Right lobe of liver (tissue), 4 donors: ENCODE results near the gene RING1.
A peak's percentile ranks its signal among the peaks of the same experiment; 100 is the strongest.

Source experiments
- POLR2A ChIP-seq: fragments of 450-650 bp; IDR thresholded peaks from one replicate; pipeline ENCODE4 v1.6.1; 2017; ENCODE audit warnings: antibody characterized with exemption, mild to moderate bottlenecking
- TF ChIP-seq, protein P1 (sequence below), 4 donors: fragments of 200-600 bp in 3 of 4; fragments of 450-650 bp in 1 of 4; IDR thresholded peaks; one replicate each; pipeline versions ENCODE4 v1.5.1 to v1.8.0; 2016 to 2022; ENCODE audit warnings: antibody characterized with exemption in 4 of 4, mild to moderate bottlenecking in 2 of 4
- donor health status: DM: no; HTN: no; CAD: no.
- donor health status: DM: no; HTN: no; CAD: no.
- donor health status: DM: no; HTN: yes; CAD: no.

DNA sequence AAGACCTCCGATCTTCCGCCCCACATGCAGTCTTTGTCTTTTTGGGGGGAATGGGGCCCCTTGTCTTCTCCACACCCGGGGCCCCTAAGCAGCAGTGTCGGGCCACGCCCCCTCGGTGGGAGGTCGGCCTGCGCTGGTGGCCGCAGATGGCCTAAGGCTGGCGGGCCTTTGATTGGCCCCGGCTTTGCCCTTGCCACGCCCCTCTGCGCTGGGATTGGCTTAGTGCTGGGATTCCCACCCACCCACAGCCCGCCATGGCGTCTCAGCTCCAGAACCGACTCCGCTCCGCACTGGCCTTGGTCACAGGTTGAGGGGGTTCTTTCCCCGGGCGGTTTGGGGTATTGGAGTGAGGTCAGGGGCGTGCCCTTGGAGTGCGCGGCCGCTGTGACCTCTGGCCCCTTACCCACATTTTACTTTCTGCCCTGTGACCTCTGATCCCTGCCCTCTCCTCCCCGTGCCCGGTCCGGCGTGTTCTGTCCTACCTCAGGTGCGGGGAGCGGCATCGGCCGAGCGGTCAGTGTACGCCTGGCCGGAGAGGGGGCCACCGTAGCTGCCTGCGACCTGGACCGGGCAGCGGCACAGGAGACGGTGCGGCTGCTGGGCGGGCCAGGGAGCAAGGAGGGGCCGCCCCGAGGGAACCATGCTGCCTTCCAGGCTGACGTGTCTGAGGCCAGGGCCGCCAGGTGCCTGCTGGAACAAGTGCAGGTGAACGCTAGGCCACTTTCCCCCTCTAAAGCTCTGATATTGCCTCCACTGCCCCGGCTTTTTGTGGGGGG, 3.7 kb upstream of the RING1 start, which contains the start of gene HSD17B8:
- TF ChIP-seq, protein P1, sequence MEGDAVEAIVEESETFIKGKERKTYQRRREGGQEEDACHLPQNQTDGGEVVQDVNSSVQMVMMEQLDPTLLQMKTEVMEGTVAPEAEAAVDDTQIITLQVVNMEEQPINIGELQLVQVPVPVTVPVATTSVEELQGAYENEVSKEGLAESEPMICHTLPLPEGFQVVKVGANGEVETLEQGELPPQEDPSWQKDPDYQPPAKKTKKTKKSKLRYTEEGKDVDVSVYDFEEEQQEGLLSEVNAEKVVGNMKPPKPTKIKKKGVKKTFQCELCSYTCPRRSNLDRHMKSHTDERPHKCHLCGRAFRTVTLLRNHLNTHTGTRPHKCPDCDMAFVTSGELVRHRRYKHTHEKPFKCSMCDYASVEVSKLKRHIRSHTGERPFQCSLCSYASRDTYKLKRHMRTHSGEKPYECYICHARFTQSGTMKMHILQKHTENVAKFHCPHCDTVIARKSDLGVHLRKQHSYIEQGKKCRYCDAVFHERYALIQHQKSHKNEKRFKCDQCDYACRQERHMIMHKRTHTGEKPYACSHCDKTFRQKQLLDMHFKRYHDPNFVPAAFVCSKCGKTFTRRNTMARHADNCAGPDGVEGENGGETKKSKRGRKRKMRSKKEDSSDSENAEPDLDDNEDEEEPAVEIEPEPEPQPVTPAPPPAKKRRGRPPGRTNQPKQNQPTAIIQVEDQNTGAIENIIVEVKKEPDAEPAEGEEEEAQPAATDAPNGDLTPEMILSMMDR (IDR thresholded peaks at IDR 0.05), result no peak
- peak; percentile 67 for TF ChIP-seq POLR2A
